PFSK-1 (cell line): ENCODE data around the gene MAPT.

Source experiments
- FOXP2 ChIP-seq: optimal IDR thresholded peaks from 2 replicates; pipeline ENCODE3; 2011; ENCODE audit warnings: borderline replicate concordance, control low read depth, inconsistent platforms; ENCODE audit not compliant: insufficient read depth; ENCODE audit errors: extremely low read length, extremely low read depth
- POLR2AphosphoS5 ChIP-seq: IDR thresholded peaks from 2 replicates; pipeline ENCODE4 v1.6.1; 2012; ENCODE audit warnings: low read depth, mild to moderate bottlenecking, control low read depth, low read length, moderate library complexity
- SIN3A ChIP-seq: IDR thresholded peaks from 2 replicates; pipeline ENCODE4 v1.6.1; 2012; ENCODE audit warnings: mild to moderate bottlenecking, low read length, moderate library complexity, borderline replicate concordance; ENCODE audit not compliant: insufficient read depth
- TAF1 ChIP-seq: IDR thresholded peaks from 2 replicates; pipeline ENCODE4 v1.6.1; 2012; ENCODE audit warnings: low read length, control low read depth, borderline replicate concordance; ENCODE audit not compliant: insufficient read depth
- TF ChIP-seq, protein P1 (sequence below), 2 experiments: IDR thresholded peaks; 2 replicates each; pipeline versions ENCODE4 v1.6.1 to v1.8.0; 2011 to 2012; ENCODE audit warnings: low read depth in 2 of 2, low read length in 2 of 2, control low read depth in 1 of 2, inconsistent platforms in 1 of 2, mild to moderate bottlenecking in 1 of 2, moderate library complexity in 1 of 2; ENCODE audit not compliant: insufficient read depth in 1 of 2

Gene MAPT

DNA sequence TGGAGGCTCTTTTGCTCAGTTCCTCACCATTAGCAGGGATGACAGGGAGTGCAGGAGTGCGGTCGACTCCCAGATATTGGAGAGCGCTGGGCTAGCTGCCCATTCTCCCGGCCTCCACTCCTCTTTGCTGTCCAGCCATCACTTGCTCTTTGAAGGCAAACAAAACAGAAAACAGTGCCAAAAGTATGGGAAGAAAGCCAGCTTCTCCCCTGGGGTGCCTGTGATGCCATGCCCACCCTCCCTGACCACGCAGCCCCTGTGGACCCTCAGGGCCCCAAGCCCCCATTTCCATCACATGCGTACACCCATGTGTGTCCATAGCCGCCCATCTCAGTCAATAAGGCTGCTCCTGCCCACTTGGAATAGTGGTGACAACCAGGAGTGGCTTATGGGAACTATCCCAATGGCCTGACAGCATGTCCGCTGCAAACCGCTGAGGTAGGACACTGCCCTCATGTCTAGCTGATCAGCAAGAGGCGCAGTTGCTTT, 30.0 kb downstream of the MAPT start:
- no peak for TF ChIP-seq SIN3A
- TF ChIP-seq, protein P1, sequence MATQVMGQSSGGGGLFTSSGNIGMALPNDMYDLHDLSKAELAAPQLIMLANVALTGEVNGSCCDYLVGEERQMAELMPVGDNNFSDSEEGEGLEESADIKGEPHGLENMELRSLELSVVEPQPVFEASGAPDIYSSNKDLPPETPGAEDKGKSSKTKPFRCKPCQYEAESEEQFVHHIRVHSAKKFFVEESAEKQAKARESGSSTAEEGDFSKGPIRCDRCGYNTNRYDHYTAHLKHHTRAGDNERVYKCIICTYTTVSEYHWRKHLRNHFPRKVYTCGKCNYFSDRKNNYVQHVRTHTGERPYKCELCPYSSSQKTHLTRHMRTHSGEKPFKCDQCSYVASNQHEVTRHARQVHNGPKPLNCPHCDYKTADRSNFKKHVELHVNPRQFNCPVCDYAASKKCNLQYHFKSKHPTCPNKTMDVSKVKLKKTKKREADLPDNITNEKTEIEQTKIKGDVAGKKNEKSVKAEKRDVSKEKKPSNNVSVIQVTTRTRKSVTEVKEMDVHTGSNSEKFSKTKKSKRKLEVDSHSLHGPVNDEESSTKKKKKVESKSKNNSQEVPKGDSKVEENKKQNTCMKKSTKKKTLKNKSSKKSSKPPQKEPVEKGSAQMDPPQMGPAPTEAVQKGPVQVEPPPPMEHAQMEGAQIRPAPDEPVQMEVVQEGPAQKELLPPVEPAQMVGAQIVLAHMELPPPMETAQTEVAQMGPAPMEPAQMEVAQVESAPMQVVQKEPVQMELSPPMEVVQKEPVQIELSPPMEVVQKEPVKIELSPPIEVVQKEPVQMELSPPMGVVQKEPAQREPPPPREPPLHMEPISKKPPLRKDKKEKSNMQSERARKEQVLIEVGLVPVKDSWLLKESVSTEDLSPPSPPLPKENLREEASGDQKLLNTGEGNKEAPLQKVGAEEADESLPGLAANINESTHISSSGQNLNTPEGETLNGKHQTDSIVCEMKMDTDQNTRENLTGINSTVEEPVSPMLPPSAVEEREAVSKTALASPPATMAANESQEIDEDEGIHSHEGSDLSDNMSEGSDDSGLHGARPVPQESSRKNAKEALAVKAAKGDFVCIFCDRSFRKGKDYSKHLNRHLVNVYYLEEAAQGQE (IDR thresholded peaks at IDR 0.05; ENCODE audit: insufficient read depth in 1 of 2, low read depth in 2 of 2, low read length in 2 of 2), result 0 out of 4 replicates have a peak, but pooled peaks of 1 of the 2 experiments have one; percentile 6

DNA sequence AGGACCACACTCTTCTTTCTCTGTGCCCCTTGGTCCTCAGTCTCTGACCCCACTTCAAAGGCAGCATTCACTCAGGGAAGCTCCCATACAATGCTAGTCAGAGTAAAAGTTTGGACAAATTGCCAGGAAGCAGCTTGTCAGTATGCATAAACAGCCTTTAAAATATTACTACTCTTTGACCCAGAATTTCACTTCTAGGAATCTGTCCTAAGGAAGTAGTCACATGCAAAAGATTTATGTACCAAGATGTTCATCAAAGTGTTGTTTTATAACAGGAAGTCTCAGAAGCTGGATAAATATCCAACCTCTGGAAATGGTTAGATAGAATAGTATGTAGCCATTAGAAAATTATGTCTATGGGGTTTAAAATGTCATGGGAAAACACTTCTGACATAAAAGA, 31.0 kb downstream of the MAPT start:
- TF ChIP-seq POLR2AphosphoS5, result no peak
- TF ChIP-seq FOXP2, result no peak
- TF ChIP-seq TAF1, result no peak
- TF ChIP-seq, protein P1 (IDR thresholded peaks at IDR 0.05; ENCODE audit: insufficient read depth in 1 of 2, low read depth in 2 of 2, low read length in 2 of 2), result no peak
- no peak for TF ChIP-seq SIN3A

DNA sequence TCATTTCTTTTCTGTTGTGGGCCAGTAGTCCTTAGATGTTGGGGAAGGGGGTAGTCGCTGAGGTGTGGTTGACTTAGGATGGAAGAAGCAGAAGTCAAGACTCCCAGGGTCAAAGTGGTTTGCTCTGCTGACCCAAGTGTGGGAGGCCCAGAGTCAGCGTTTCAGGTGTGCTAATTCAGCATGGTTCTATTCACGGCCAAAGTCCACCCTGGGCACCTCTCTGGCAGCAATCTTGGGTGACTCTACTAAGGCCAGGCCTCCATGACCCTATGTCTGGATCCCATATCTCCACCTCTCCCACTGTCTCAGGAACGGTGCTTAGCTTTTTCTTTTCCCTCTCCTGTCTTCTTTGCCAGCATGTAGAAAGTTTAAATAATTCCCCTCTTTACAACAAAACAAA, 32.9 kb downstream of the MAPT start:
- TF ChIP-seq SIN3A (no peak), POLR2AphosphoS5 (no peak), FOXP2 (no peak), TAF1 (no peak)
- TF ChIP-seq, protein P1 (IDR thresholded peaks at IDR 0.05; ENCODE audit: insufficient read depth in 1 of 2, low read depth in 2 of 2, low read length in 2 of 2), result no peak

DNA sequence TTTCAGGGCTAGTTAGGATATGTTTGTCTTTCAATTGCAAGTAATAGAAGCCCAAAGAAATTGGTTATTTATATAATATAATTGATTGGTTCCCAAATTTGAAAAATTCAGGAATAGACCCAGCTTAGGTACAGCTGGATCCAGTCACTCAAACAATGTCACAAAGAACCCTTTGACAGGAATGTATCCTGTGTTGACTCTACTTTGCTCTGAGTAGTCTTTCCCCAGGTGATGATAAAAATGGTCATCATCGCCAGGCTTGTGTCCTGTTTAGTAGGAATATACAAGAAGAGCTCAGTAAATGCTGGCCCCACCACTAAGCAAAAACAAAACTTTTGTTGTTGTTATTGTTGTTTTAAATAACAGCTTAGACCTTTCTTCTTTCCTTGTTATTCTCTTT, 35.0 kb downstream of the MAPT start:
- no peak for TF ChIP-seq FOXP2
- no peak for TF ChIP-seq SIN3A
- TF ChIP-seq POLR2AphosphoS5, result no peak
- TF ChIP-seq TAF1, result no peak
- TF ChIP-seq, protein P1 (IDR thresholded peaks at IDR 0.05; ENCODE audit: insufficient read depth in 1 of 2, low read depth in 2 of 2, low read length in 2 of 2), result no peak

DNA sequence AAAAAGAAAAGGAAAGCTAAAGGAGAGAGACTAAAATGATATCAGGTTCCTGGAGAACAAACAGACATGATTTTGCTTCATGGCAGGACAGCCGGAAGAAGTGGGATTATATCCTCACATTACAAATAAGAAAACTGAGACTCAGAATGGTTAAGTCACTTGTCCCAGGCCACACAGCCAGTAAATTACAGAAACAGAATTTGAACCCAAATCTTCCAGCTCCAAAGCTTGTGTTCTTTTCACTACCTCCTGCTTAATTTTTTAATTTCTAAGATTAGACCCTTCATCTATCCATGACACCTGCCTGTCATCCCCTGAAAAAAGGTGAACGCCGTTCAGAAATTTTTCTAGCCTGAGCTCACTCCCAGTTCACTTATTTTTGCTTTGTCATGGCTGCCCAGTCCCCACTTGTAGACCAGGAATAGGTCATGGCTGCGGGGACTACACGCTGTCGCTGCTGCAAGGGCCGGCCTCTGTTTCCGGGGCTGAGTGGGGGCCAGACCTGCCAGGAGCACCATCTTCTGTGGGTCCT, 36.1 kb downstream of the MAPT start:
- TF ChIP-seq SIN3A, result no peak
- TF ChIP-seq FOXP2, result no peak
- no peak for TF ChIP-seq POLR2AphosphoS5
- TF ChIP-seq, protein P1 (IDR thresholded peaks at IDR 0.05; ENCODE audit: insufficient read depth in 1 of 2, low read depth in 2 of 2, low read length in 2 of 2), result no peak
- TF ChIP-seq TAF1, result no peak
